Activated T-helper 2 cell treated with anti-CD3 and anti-CD28 coated beads, Interferon-gamma antibody, Interleukin-2, Interleukin-4, amounts not matched to agents 10 μg/mL and 5 μg/mL and 100 μg/mL, durations not matched to agents 14 hours and 24 hours and 36 hours (primary cell): ENCODE measurements around the gene SRF. TPM values are rescaled to one million over a fixed set of nuclear protein-coding genes. Genes with fewer than 3 reads are reported as not detected.

Source experiments
- DNase-seq: peaks from one replicate; pipeline ENCODE4 v3.0.0; 2021; ENCODE audit warnings: low spot score
- H3K27ac Mint-ChIP-seq: one replicate; pipeline ENCODE4 v1.8.0; 2021; ENCODE audit warnings: mixed read lengths
- H3K27me3 Mint-ChIP-seq: one replicate; pipeline ENCODE4 v1.8.0; 2021; ENCODE audit warnings: low read depth, mixed read lengths
- H3K36me3 Mint-ChIP-seq: one replicate; pipeline ENCODE4 v1.8.0; 2021; ENCODE audit warnings: low read depth, mixed read lengths
- H3K4me1 Mint-ChIP-seq: one replicate; pipeline ENCODE4 v1.8.0; 2021; ENCODE audit warnings: low read depth, mixed read lengths
- H3K4me3 Mint-ChIP-seq: one replicate; pipeline ENCODE4 v1.8.0; 2021; ENCODE audit warnings: low read depth, mild to moderate bottlenecking, moderate library complexity, mixed read lengths
- H3K9me3 Mint-ChIP-seq: one replicate; pipeline ENCODE4 v1.8.0; 2021; ENCODE audit warnings: mixed read lengths
- intact Hi-C: fragments of 100-400 bp; cut with micrococcal nuclease; formaldehyde crosslinking; loops from one replicate; pipeline ENCODE4 v1.15.1; 2023
- total RNA-seq: library from RNA; stranded (reverse); gene quantifications from 2 replicates; pipeline ENCODE4 v1.2.3, GENCODE V29; 2022

The SRF gene
- total RNA-seq, 1 donor from 2014 or later: 52.0 TPM

- intact Hi-C loops: no loop called here
- peaks cover 43% of the 10 kb centered on the region for H3K36me3 Mint-ChIP-seq
- no peak for DNase-seq
- H3K9me3 Mint-ChIP-seq: no peaks in the 10 kb centered on the region
- no peaks in the 10 kb centered on the region for H3K27me3 Mint-ChIP-seq
- peak overlapping the region; percentile 98 for H3K4me3 Mint-ChIP-seq
- peak overlapping the region; percentile 80 for H3K27ac Mint-ChIP-seq
- peaks cover 37% of the 10 kb centered on the region for H3K4me1 Mint-ChIP-seq
Measured at GRCh38 chr6:43180985-43181384, 9.9 kb downstream of the SRF start.

- intact Hi-C loops: no loop called here
- H3K9me3 Mint-ChIP-seq: no peaks in the 10 kb centered on the region
- no peaks in the 10 kb centered on the region for H3K27me3 Mint-ChIP-seq
- peaks cover 42% of the 10 kb centered on the region for H3K36me3 Mint-ChIP-seq
- H3K4me3 Mint-ChIP-seq: peak overlapping the region; percentile 98
- peak overlapping the region; percentile 80 for H3K27ac Mint-ChIP-seq
- no peak for DNase-seq
- H3K4me1 Mint-ChIP-seq: peaks cover 38% of the 10 kb centered on the region
Measured at GRCh38 chr6:43181621-43181941, 10.5 kb downstream of the SRF start.

- H3K36me3 Mint-ChIP-seq: peaks cover 37% of the 10 kb centered on the region
- H3K27me3 Mint-ChIP-seq: no peaks in the 10 kb centered on the region
- no peaks in the 10 kb centered on the region for H3K9me3 Mint-ChIP-seq
- H3K4me1 Mint-ChIP-seq: peaks cover 38% of the 10 kb centered on the region
- peak within 1 kb of the TSS; percentile 82 for H3K27ac Mint-ChIP-seq
- H3K4me3 Mint-ChIP-seq: peak within 1 kb of the TSS; percentile 98
- intact Hi-C loops: loop anchor here (1.0 kb wide), 1 partner anchor 8 kb away; no protein-coding TSS in a partner anchor
- peak; percentile 76 for DNase-seq
Measured at GRCh38 chr6:43181942-43182860, 11.1 kb downstream of the SRF start, which contains the start of gene CUL9. Gene CUL9 (plus strand): TSS chr6:43182196. CDS start chr6:43184311, 2,115 bp downstream.

- peak overlapping the region; percentile 82 for H3K27ac Mint-ChIP-seq
- H3K4me3 Mint-ChIP-seq: peak overlapping the region; percentile 98
- intact Hi-C loops: no loop called here
- H3K4me1 Mint-ChIP-seq: peaks cover 38% of the 10 kb centered on the region
- no peaks in the 10 kb centered on the region for H3K27me3 Mint-ChIP-seq
- H3K36me3 Mint-ChIP-seq: peaks cover 30% of the 10 kb centered on the region
- H3K9me3 Mint-ChIP-seq: no peaks in the 10 kb centered on the region
- DNase-seq: no peak
Measured at GRCh38 chr6:43183441-43183840, 12.4 kb downstream of the SRF start.

- intact Hi-C loops: no loop called here
- H3K27ac Mint-ChIP-seq: peak overlapping the region; percentile 29
- no peak for DNase-seq
- H3K9me3 Mint-ChIP-seq: no peaks in the 10 kb centered on the region
- peaks cover 38% of the 10 kb centered on the region for H3K4me1 Mint-ChIP-seq
- no peaks in the 10 kb centered on the region for H3K27me3 Mint-ChIP-seq
- H3K36me3 Mint-ChIP-seq: peaks cover 21% of the 10 kb centered on the region
- H3K4me3 Mint-ChIP-seq: peak overlapping the region; percentile 63
Measured at GRCh38 chr6:43184268-43184985, 13.4 kb downstream of the SRF start.

- H3K9me3 Mint-ChIP-seq: no peaks in the 10 kb centered on the region
- intact Hi-C loops: no loop called here
- no peak overlapping the region for H3K4me3 Mint-ChIP-seq
- no peak for DNase-seq
- no peaks in the 10 kb centered on the region for H3K27me3 Mint-ChIP-seq
- peaks cover 24% of the 10 kb centered on the region for H3K36me3 Mint-ChIP-seq
- H3K27ac Mint-ChIP-seq: peak overlapping the region; percentile 10
- H3K4me1 Mint-ChIP-seq: peaks cover 38% of the 10 kb centered on the region
Measured at GRCh38 chr6:43185391-43185985, 14.4 kb downstream of the SRF start.

GRCh38 chr6:43186019-43186418 is 14.9 kb downstream of the SRF start:
- H3K27me3 Mint-ChIP-seq: no peaks in the 10 kb centered on the region
- H3K27ac Mint-ChIP-seq: no peak overlapping the region
- DNase-seq: no peak
- intact Hi-C loops: no loop called here
- H3K4me1 Mint-ChIP-seq: peaks cover 37% of the 10 kb centered on the region
- H3K9me3 Mint-ChIP-seq: no peaks in the 10 kb centered on the region
- H3K36me3 Mint-ChIP-seq: peaks cover 22% of the 10 kb centered on the region
- no peak overlapping the region for H3K4me3 Mint-ChIP-seq

GRCh38 chr6:43186706-43187105 is 15.6 kb downstream of the SRF start:
- H3K4me3 Mint-ChIP-seq: no peak overlapping the region
- peaks cover 30% of the 10 kb centered on the region for H3K4me1 Mint-ChIP-seq
- DNase-seq: no peak
- H3K27ac Mint-ChIP-seq: no peak overlapping the region
- no peaks in the 10 kb centered on the region for H3K27me3 Mint-ChIP-seq
- intact Hi-C loops: no loop called here
- H3K36me3 Mint-ChIP-seq: peaks cover 20% of the 10 kb centered on the region
- no peaks in the 10 kb centered on the region for H3K9me3 Mint-ChIP-seq

GRCh38 chr6:43187821-43188220 is 16.8 kb downstream of the SRF start:
- no peak overlapping the region for H3K27ac Mint-ChIP-seq
- no peaks in the 10 kb centered on the region for H3K27me3 Mint-ChIP-seq
- no peaks in the 10 kb centered on the region for H3K9me3 Mint-ChIP-seq
- no peak overlapping the region for H3K4me3 Mint-ChIP-seq
- DNase-seq: no peak
- peaks cover 24% of the 10 kb centered on the region for H3K36me3 Mint-ChIP-seq
- intact Hi-C loops: no loop called here
- H3K4me1 Mint-ChIP-seq: peaks cover 26% of the 10 kb centered on the region

GRCh38 chr6:43188426-43188825 is 17.4 kb downstream of the SRF start:
- H3K27me3 Mint-ChIP-seq: no peaks in the 10 kb centered on the region
- no peaks in the 10 kb centered on the region for H3K9me3 Mint-ChIP-seq
- peaks cover 30% of the 10 kb centered on the region for H3K36me3 Mint-ChIP-seq
- peaks cover 20% of the 10 kb centered on the region for H3K4me1 Mint-ChIP-seq
- H3K27ac Mint-ChIP-seq: no peak overlapping the region
- DNase-seq: no peak
- H3K4me3 Mint-ChIP-seq: no peak overlapping the region
- intact Hi-C loops: no loop called here

- no peak for DNase-seq
- H3K36me3 Mint-ChIP-seq: peaks cover 31% of the 10 kb centered on the region
- H3K9me3 Mint-ChIP-seq: no peaks in the 10 kb centered on the region
- H3K4me3 Mint-ChIP-seq: no peak overlapping the region
- intact Hi-C loops: no loop called here
- H3K27me3 Mint-ChIP-seq: no peaks in the 10 kb centered on the region
- H3K27ac Mint-ChIP-seq: no peak overlapping the region
- peaks cover 10% of the 10 kb centered on the region for H3K4me1 Mint-ChIP-seq
Measured at GRCh38 chr6:43189776-43190304, 18.8 kb downstream of the SRF start.

- H3K9me3 Mint-ChIP-seq: no peaks in the 10 kb centered on the region
- H3K4me1 Mint-ChIP-seq: no peaks in the 10 kb centered on the region
- no peaks in the 10 kb centered on the region for H3K27me3 Mint-ChIP-seq
- peaks cover 34% of the 10 kb centered on the region for H3K36me3 Mint-ChIP-seq
- no peak for DNase-seq
- no peak overlapping the region for H3K27ac Mint-ChIP-seq
- intact Hi-C loops: no loop called here
- no peak overlapping the region for H3K4me3 Mint-ChIP-seq
Measured at GRCh38 chr6:43192911-43193310, 21.8 kb downstream of the SRF start.
